ENCODE results near the gene CMTM8. TPM values are rescaled to one million over a fixed set of nuclear protein-coding genes. Genes with fewer than 3 reads are reported as not detected.

The CMTM8 gene
- total and polyA plus RNA-seq, 10 of the 15 experiments (the other 5 are each of a cell fraction or from before 2014, with no cell fraction given), result 0.11 to 0.23 TPM; not detected in 8

DNA sequence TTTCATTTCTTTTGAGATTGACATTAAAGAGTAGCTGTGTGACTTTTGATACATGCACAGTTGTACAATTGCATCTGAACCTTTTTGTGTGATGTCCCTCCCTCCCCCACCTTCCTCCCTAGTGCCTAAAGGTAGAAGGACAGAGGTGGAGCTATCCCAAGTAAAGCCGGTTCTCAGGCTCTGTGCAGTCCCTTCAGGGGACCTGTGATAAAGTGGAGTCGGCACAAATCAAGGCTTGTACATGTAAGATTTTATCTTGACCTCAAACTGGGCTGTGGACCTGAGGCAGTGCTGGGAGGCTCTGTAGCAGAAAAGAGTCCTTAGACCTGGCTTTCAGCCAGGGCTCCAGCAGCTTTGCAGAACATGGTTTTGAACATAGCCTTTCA lies 97.6 kb downstream of the CMTM8 start:
- in situ Hi-C loops (cut with MboI), result loop anchor here (5.0 kb wide), 1 partner anchor 159 kb away; no protein-coding TSS in a partner anchor
- no peak overlapping the region for H3K4me3 ChIP-seq
- 6% methylated on average over 2 of the region's 2 CpGs for WGBS (ENCODE audit: insufficient coverage, insufficient replicate concordance, low lambda C conversion rate, missing lambda C conversion rate)

More for the DNA sequence above, 97.6 kb downstream of the CMTM8 start:
- POLR2A ChIA-PET, result no interaction called here
- ATAC-seq (no peak), DNase-seq (ENCODE audit: low read depth, low spot score) (no peak), FAIRE-seq (no peak)
- Histone ChIP-seq H3K4me2 (ENCODE audit: control insufficient read depth, insufficient read depth) (no peak overlapping the region), H3K4me1 (ENCODE audit: control insufficient read depth, insufficient read depth, low read length) (no peaks in the 10 kb centered on the region), H3K9ac (ENCODE audit: control insufficient read depth, insufficient read depth, low read length) (no peak overlapping the region), H4K20me1 (ENCODE audit: control insufficient read depth, insufficient read depth) (no peaks in the 10 kb centered on the region), H3K36me3 (ENCODE audit: control insufficient read depth in 2 of 2, insufficient read depth in 2 of 2, low read length in 1 of 2) (no peaks in the 10 kb centered on the region), H3K27ac (ENCODE audit: control insufficient read depth, insufficient read depth) (no peak overlapping the region), H3K27me3 (replicated peaks in 1 of 2; ENCODE audit: control insufficient read depth in 2 of 2, insufficient read depth in 2 of 2, low read length in 1 of 2) (no peaks in the 10 kb centered on the region; a peak in 1 of 4 replicates), H3K9me3 (replicated peaks; ENCODE audit: control insufficient read depth, insufficient read depth, low read length) (no peaks in the 10 kb centered on the region), H2AFZ (ENCODE audit: control insufficient read depth, low read depth, low read length) (no peak overlapping the region), H3K79me2 (ENCODE audit: control insufficient read depth, insufficient read depth, low read length) (no peaks in the 10 kb centered on the region)
- RAD21 ChIA-PET (ENCODE audit: unreplicated experiment), result interaction anchor here (2.2 kb wide), 1 partner anchor 40 kb away, joined by 11 read pairs; no protein-coding TSS in a partner anchor
- TF ChIP-seq HCFC1 (IDR thresholded peaks at IDR 0.05; ENCODE audit: low read length) (no peak), SMARCA5 (IDR thresholded peaks at IDR 0.05) (no peak), MTA3 (IDR thresholded peaks at IDR 0.05; ENCODE audit: borderline replicate concordance, low read length) (no peak), RUNX3 (IDR thresholded peaks at IDR 0.05; ENCODE audit: low read length) (no peak), NFYB (IDR thresholded peaks at IDR 0.05; ENCODE audit: insufficient read depth, low read depth, low read length) (no peak), RBBP5 (conservative IDR thresholded peaks at IDR 0.05) (no peak), IKZF1 (conservative IDR thresholded peaks at IDR 0.05) (no peak)
- TF ChIP-seq, protein P1, sequence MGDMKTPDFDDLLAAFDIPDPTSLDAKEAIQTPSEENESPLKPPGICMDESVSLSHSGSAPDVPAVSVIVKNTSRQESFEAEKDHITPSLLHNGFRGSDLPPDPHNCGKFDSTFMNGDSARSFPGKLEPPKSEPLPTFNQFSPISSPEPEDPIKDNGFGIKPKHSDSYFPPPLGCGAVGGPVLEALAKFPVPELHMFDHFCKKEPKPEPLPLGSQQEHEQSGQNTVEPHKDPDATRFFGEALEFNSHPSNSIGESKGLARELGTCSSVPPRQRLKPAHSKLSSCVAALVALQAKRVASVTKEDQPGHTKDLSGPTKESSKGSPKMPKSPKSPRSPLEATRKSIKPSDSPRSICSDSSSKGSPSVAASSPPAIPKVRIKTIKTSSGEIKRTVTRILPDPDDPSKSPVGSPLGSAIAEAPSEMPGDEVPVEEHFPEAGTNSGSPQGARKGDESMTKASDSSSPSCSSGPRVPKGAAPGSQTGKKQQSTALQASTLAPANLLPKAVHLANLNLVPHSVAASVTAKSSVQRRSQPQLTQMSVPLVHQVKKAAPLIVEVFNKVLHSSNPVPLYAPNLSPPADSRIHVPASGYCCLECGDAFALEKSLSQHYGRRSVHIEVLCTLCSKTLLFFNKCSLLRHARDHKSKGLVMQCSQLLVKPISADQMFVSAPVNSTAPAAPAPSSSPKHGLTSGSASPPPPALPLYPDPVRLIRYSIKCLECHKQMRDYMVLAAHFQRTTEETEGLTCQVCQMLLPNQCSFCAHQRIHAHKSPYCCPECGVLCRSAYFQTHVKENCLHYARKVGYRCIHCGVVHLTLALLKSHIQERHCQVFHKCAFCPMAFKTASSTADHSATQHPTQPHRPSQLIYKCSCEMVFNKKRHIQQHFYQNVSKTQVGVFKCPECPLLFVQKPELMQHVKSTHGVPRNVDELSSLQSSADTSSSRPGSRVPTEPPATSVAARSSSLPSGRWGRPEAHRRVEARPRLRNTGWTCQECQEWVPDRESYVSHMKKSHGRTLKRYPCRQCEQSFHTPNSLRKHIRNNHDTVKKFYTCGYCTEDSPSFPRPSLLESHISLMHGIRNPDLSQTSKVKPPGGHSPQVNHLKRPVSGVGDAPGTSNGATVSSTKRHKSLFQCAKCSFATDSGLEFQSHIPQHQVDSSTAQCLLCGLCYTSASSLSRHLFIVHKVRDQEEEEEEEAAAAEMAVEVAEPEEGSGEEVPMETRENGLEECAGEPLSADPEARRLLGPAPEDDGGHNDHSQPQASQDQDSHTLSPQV (IDR thresholded peaks at IDR 0.05), result no peak
- TF ChIP-seq, protein P2, sequence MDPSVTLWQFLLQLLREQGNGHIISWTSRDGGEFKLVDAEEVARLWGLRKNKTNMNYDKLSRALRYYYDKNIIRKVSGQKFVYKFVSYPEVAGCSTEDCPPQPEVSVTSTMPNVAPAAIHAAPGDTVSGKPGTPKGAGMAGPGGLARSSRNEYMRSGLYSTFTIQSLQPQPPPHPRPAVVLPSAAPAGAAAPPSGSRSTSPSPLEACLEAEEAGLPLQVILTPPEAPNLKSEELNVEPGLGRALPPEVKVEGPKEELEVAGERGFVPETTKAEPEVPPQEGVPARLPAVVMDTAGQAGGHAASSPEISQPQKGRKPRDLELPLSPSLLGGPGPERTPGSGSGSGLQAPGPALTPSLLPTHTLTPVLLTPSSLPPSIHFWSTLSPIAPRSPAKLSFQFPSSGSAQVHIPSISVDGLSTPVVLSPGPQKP (IDR thresholded peaks at IDR 0.05; ENCODE audit: low read depth, low read length), result no peak
- TF ChIP-seq, protein P3, sequence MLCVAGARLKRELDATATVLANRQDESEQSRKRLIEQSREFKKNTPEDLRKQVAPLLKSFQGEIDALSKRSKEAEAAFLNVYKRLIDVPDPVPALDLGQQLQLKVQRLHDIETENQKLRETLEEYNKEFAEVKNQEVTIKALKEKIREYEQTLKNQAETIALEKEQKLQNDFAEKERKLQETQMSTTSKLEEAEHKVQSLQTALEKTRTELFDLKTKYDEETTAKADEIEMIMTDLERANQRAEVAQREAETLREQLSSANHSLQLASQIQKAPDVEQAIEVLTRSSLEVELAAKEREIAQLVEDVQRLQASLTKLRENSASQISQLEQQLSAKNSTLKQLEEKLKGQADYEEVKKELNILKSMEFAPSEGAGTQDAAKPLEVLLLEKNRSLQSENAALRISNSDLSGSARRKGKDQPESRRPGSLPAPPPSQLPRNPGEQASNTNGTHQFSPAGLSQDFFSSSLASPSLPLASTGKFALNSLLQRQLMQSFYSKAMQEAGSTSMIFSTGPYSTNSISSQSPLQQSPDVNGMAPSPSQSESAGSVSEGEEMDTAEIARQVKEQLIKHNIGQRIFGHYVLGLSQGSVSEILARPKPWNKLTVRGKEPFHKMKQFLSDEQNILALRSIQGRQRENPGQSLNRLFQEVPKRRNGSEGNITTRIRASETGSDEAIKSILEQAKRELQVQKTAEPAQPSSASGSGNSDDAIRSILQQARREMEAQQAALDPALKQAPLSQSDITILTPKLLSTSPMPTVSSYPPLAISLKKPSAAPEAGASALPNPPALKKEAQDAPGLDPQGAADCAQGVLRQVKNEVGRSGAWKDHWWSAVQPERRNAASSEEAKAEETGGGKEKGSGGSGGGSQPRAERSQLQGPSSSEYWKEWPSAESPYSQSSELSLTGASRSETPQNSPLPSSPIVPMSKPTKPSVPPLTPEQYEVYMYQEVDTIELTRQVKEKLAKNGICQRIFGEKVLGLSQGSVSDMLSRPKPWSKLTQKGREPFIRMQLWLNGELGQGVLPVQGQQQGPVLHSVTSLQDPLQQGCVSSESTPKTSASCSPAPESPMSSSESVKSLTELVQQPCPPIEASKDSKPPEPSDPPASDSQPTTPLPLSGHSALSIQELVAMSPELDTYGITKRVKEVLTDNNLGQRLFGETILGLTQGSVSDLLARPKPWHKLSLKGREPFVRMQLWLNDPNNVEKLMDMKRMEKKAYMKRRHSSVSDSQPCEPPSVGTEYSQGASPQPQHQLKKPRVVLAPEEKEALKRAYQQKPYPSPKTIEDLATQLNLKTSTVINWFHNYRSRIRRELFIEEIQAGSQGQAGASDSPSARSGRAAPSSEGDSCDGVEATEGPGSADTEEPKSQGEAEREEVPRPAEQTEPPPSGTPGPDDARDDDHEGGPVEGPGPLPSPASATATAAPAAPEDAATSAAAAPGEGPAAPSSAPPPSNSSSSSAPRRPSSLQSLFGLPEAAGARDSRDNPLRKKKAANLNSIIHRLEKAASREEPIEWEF (IDR thresholded peaks at IDR 0.05; ENCODE audit: insufficient replicate concordance, low read depth, low read length), result no peak
- TF ChIP-seq, protein P4, sequence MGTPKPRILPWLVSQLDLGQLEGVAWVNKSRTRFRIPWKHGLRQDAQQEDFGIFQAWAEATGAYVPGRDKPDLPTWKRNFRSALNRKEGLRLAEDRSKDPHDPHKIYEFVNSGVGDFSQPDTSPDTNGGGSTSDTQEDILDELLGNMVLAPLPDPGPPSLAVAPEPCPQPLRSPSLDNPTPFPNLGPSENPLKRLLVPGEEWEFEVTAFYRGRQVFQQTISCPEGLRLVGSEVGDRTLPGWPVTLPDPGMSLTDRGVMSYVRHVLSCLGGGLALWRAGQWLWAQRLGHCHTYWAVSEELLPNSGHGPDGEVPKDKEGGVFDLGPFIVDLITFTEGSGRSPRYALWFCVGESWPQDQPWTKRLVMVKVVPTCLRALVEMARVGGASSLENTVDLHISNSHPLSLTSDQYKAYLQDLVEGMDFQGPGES (IDR thresholded peaks at IDR 0.05), result no peak
- intact Hi-C loops (cut with micrococcal nuclease; ENCODE audit: unreplicated experiment), result no loop called here
- SMC1A ChIA-PET (ENCODE audit: uncharacterized antibody, unreplicated experiment), result interaction anchor here (0.7 kb wide), 1 partner anchor 40 kb away, joined by 5 read pairs; no protein-coding TSS in a partner anchor
- CTCF ChIA-PET, result interaction anchor here (1.0 kb wide), 1 partner anchor 133 kb away, joined by 3 read pairs; no protein-coding TSS in a partner anchor
- BruUV-seq (replicated peaks), result no TSS peak
